ENCODE data around the gene PSKH1.
A peak's percentile ranks its signal among the peaks of the same experiment; 100 is the strongest.

Gene PSKH1

DNA sequence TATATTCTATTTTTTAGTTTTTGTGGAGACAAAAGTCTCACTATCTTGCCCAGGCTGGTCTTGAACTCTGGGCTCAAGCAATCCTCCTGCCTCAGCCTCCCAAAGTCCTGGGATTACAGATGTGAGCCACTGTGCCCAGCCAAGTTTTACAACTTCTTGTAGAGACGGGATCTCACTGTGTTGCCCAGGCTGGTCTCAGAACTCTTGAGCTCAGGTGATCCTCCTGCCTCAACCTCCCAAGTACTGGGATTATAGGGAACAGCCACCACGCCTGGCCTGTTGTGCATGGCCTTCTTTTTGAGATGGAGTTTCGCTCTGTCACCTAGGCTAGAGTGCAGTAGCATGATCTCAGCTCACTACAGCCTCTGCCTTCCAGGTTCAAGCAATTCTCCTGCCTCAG, 39.4 kb upstream of the PSKH1 start:
- Histone ChIP-seq H3K4me3 (ENCODE audit: low read depth, low read length) (no peak overlapping the region), H3K79me2 (ENCODE audit: control insufficient read depth, insufficient read depth, low read length, poor library complexity) (peaks cover 47% of the 10 kb centered on the region), H3K4me1 (ENCODE audit: control insufficient read depth in 1 of 2, insufficient read depth in 2 of 2, low read length in 2 of 2) (peaks cover 19 to 24% of the 10 kb centered on the region in 2 experiments), H4K91ac (ENCODE audit: low read depth, low read length) (no peak overlapping the region), H2BK120ac (ENCODE audit: insufficient read depth, low read length, poor library complexity) (no peak overlapping the region), H3K18ac (ENCODE audit: low read length) (no peak overlapping the region), H3K14ac (ENCODE audit: low read length) (no peak overlapping the region), H2AFZ (ENCODE audit: insufficient read depth, low read length, poor library complexity) (no peak overlapping the region), H3K23ac (ENCODE audit: low read length) (no peak overlapping the region), H3K4me2 (ENCODE audit: low read length) (no peak overlapping the region), H3K79me1 (ENCODE audit: low read length) (no peaks in the 10 kb centered on the region), H3K9me3 (ENCODE audit: insufficient read depth, low read depth, low read length) (no peaks in the 10 kb centered on the region), H2BK5ac (ENCODE audit: low read depth, low read length, poor library complexity) (no peak overlapping the region), H3K36me3 (ENCODE audit: control insufficient read depth in 1 of 2, insufficient read depth in 2 of 2, low read length in 2 of 2) (peaks cover 20 to 23% of the 10 kb centered on the region in 2 experiments), H3K9ac (ENCODE audit: low read length) (no peak overlapping the region), H2BK12ac (ENCODE audit: low read length) (no peak overlapping the region), H3K4ac (ENCODE audit: low read depth, low read length) (peak overlapping the region; percentile 97), H3K27me3 (ENCODE audit: insufficient read depth, low read length) (no peaks in the 10 kb centered on the region), H3K27ac (ENCODE audit: low read depth, low read length) (no peak overlapping the region), H2AK5ac (ENCODE audit: low read length) (no peak overlapping the region), H4K12ac (ENCODE audit: low read depth, low read length) (no peak overlapping the region), H4K8ac (ENCODE audit: low read depth, low read length) (no peak overlapping the region)
- no CpG with 5 or more reads among the region's 3 CpGs for WGBS (ENCODE audit: extremely low coverage, insufficient coverage, insufficient read length)
- no peak for DNase-seq

GRCh38 chr16:67855789-67856188, 37.3 kb upstream of the PSKH1 start:
- H3K9ac ChIP-seq (ENCODE audit: low read length) = no peak overlapping the region
- no peaks in the 10 kb centered on the region for H3K79me1 ChIP-seq (ENCODE audit: low read length)
- no peak overlapping the region for H3K27ac ChIP-seq (ENCODE audit: low read depth, low read length)
- no peaks in the 10 kb centered on the region for H3K27me3 ChIP-seq (ENCODE audit: insufficient read depth, low read length)
- H3K9me3 ChIP-seq (ENCODE audit: insufficient read depth, low read depth, low read length) = no peaks in the 10 kb centered on the region
- H2BK5ac ChIP-seq (ENCODE audit: low read depth, low read length, poor library complexity) = peak overlapping the region; percentile 23
- no peak overlapping the region for H3K14ac ChIP-seq (ENCODE audit: low read length)
- no peak overlapping the region for H4K8ac ChIP-seq (ENCODE audit: low read depth, low read length)
- H2BK120ac ChIP-seq (ENCODE audit: insufficient read depth, low read length, poor library complexity) = no peak overlapping the region
- H3K4ac ChIP-seq (ENCODE audit: low read depth, low read length) = peak overlapping the region; percentile 71
- no peak overlapping the region for H2BK12ac ChIP-seq (ENCODE audit: low read length)
- no peak overlapping the region for H3K4me3 ChIP-seq (ENCODE audit: low read depth, low read length)
- no peak overlapping the region for H2AFZ ChIP-seq (ENCODE audit: insufficient read depth, low read length, poor library complexity)
- H2AK5ac ChIP-seq (ENCODE audit: low read length) = no peak overlapping the region
- H3K23ac ChIP-seq (ENCODE audit: low read length) = no peak overlapping the region
- no peak for DNase-seq
- peaks cover 18 to 27% of the 10 kb centered on the region in 2 experiments for H3K4me1 ChIP-seq (ENCODE audit: control insufficient read depth in 1 of 2, insufficient read depth in 2 of 2, low read length in 2 of 2)
- H3K79me2 ChIP-seq (ENCODE audit: control insufficient read depth, insufficient read depth, low read length, poor library complexity) = peaks cover 42% of the 10 kb centered on the region
- no peak overlapping the region for H3K4me2 ChIP-seq (ENCODE audit: low read length)
- no peak overlapping the region for H4K91ac ChIP-seq (ENCODE audit: low read depth, low read length)
- no peak overlapping the region for H4K12ac ChIP-seq (ENCODE audit: low read depth, low read length)
- no CpG with 5 or more reads among the region's 10 CpGs for WGBS (ENCODE audit: extremely low coverage, insufficient coverage, insufficient read length)
- no peak overlapping the region for H3K18ac ChIP-seq (ENCODE audit: low read length)
- peaks cover 21 to 24% of the 10 kb centered on the region in 2 experiments for H3K36me3 ChIP-seq (ENCODE audit: control insufficient read depth in 1 of 2, insufficient read depth in 2 of 2, low read length in 2 of 2)

DNA sequence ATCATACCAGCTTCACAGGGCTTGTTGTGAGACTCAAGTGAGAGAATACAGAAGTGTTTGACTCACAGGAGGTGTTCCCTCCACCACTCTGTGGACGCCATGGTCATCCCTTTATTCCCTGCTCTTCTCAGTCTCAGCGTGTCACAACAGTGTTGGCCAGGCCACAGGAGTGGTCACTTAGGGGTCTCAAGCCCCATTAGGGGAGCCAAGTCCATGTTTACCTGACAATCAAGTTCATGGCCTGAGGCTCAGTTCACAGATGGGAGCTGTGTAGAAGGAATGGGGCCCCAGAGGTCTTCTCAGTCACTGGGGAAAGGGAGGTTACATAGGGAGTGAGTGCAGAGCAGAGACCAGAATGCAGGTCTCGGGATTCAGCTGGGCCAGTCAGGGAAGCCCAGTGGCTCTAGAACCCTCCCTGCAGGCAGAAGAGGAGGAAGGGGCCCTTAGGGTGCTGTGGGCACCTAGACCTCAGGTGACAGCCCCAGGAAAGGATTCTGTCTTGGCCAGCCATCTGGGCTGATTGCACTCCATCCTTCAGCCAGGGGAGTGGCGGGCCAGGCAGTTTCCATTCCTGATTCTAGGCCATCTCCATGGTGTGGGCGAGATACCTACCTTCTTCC, 36.0 kb upstream of the PSKH1 start:
- WGBS (ENCODE audit: extremely low coverage, insufficient coverage, insufficient read length) = no CpG with 5 or more reads among the region's 5 CpGs
- no peak overlapping the region for H3K4me3 ChIP-seq (ENCODE audit: low read depth, low read length)
- H2AFZ ChIP-seq (ENCODE audit: insufficient read depth, low read length, poor library complexity) = no peak overlapping the region
- no peaks in the 10 kb centered on the region for H3K9me3 ChIP-seq (ENCODE audit: insufficient read depth, low read depth, low read length)
- no peak overlapping the region for H2BK120ac ChIP-seq (ENCODE audit: insufficient read depth, low read length, poor library complexity)
- H3K14ac ChIP-seq (ENCODE audit: low read length) = no peak overlapping the region
- H4K8ac ChIP-seq (ENCODE audit: low read depth, low read length) = no peak overlapping the region
- DNase-seq = peak; percentile 43 to 51
- no peak overlapping the region for H4K91ac ChIP-seq (ENCODE audit: low read depth, low read length)
- H3K4ac ChIP-seq (ENCODE audit: low read depth, low read length) = peak overlapping the region; percentile 35
- H2BK5ac ChIP-seq (ENCODE audit: low read depth, low read length, poor library complexity) = no peak overlapping the region
- H3K4me1 ChIP-seq (ENCODE audit: control insufficient read depth in 1 of 2, insufficient read depth in 2 of 2, low read length in 2 of 2) = peaks cover 21 to 32% of the 10 kb centered on the region in 2 experiments
- no peaks in the 10 kb centered on the region for H3K79me1 ChIP-seq (ENCODE audit: low read length)
- H4K12ac ChIP-seq (ENCODE audit: low read depth, low read length) = no peak overlapping the region
- peaks cover 46% of the 10 kb centered on the region for H3K79me2 ChIP-seq (ENCODE audit: control insufficient read depth, insufficient read depth, low read length, poor library complexity)
- no peak overlapping the region for H3K23ac ChIP-seq (ENCODE audit: low read length)
- H2BK12ac ChIP-seq (ENCODE audit: low read length) = no peak overlapping the region
- peak overlapping the region; percentile 7 for H3K27ac ChIP-seq (ENCODE audit: low read depth, low read length)
- H3K36me3 ChIP-seq (ENCODE audit: control insufficient read depth in 1 of 2, insufficient read depth in 2 of 2, low read length in 2 of 2) = peaks cover 32 to 33% of the 10 kb centered on the region in 2 experiments
- H2AK5ac ChIP-seq (ENCODE audit: low read length) = no peak overlapping the region
- H3K4me2 ChIP-seq (ENCODE audit: low read length) = no peak overlapping the region
- H3K27me3 ChIP-seq (ENCODE audit: insufficient read depth, low read length) = no peaks in the 10 kb centered on the region
- no peak overlapping the region for H3K18ac ChIP-seq (ENCODE audit: low read length)
- no peak overlapping the region for H3K9ac ChIP-seq (ENCODE audit: low read length)

- no peak overlapping the region for H3K14ac ChIP-seq (ENCODE audit: low read length)
- H4K8ac ChIP-seq (ENCODE audit: low read depth, low read length) = no peak overlapping the region
- no peaks in the 10 kb centered on the region for H3K27me3 ChIP-seq (ENCODE audit: insufficient read depth, low read length)
- H2BK12ac ChIP-seq (ENCODE audit: low read length) = no peak overlapping the region
- no peak overlapping the region for H2AFZ ChIP-seq (ENCODE audit: insufficient read depth, low read length, poor library complexity)
- WGBS (ENCODE audit: extremely low coverage, insufficient coverage, insufficient read length) = no CpG with 5 or more reads among the region's 3 CpGs
- no peak overlapping the region for H4K12ac ChIP-seq (ENCODE audit: low read depth, low read length)
- peak; percentile 98 to 99 for DNase-seq
- no peak overlapping the region for H4K91ac ChIP-seq (ENCODE audit: low read depth, low read length)
- H3K79me1 ChIP-seq (ENCODE audit: low read length) = no peaks in the 10 kb centered on the region
- peak overlapping the region; percentile 30 for H3K4me2 ChIP-seq (ENCODE audit: low read length)
- H3K27ac ChIP-seq (ENCODE audit: low read depth, low read length) = peak overlapping the region; percentile 7
- no peak overlapping the region for H3K4me3 ChIP-seq (ENCODE audit: low read depth, low read length)
- H3K9ac ChIP-seq (ENCODE audit: low read length) = no peak overlapping the region
- no peak overlapping the region for H2AK5ac ChIP-seq (ENCODE audit: low read length)
- H3K9me3 ChIP-seq (ENCODE audit: insufficient read depth, low read depth, low read length) = no peaks in the 10 kb centered on the region
- H3K4ac ChIP-seq (ENCODE audit: low read depth, low read length) = peak overlapping the region; percentile 5
- no peak overlapping the region for H3K23ac ChIP-seq (ENCODE audit: low read length)
- peaks cover 33 to 34% of the 10 kb centered on the region in 2 experiments for H3K36me3 ChIP-seq (ENCODE audit: control insufficient read depth in 1 of 2, insufficient read depth in 2 of 2, low read length in 2 of 2)
- H3K79me2 ChIP-seq (ENCODE audit: control insufficient read depth, insufficient read depth, low read length, poor library complexity) = peaks cover 44% of the 10 kb centered on the region
- peaks cover 21 to 32% of the 10 kb centered on the region in 2 experiments for H3K4me1 ChIP-seq (ENCODE audit: control insufficient read depth in 1 of 2, insufficient read depth in 2 of 2, low read length in 2 of 2)
- no peak overlapping the region for H2BK120ac ChIP-seq (ENCODE audit: insufficient read depth, low read length, poor library complexity)
- no peak overlapping the region for H2BK5ac ChIP-seq (ENCODE audit: low read depth, low read length, poor library complexity)
- H3K18ac ChIP-seq (ENCODE audit: low read length) = no peak overlapping the region
These were observed 35.4 kb upstream of the PSKH1 start for GRCh38 chr16:67857547-67858233.

Measured in trophoblast cell (in vitro differentiated cells and primary cell).